Spleen (tissue), 11 donors: Measurements from ENCODE around the gene SCRN1. TPM values are rescaled to one million over a fixed set of nuclear protein-coding genes. Genes with fewer than 3 reads are reported as not detected.

Experiments used
- DNase-seq: peaks from one replicate; pipeline ENCODE4 v3.0.0-alpha.2; 2020
- H3K27ac ChIP-seq, 8 donors: fragments of 200-600 bp; sonication (generic) in 7 of 8; 1 replicate in 4 of 8; 2 replicates in 4 of 8; pipeline versions ENCODE4 v1.5.0 to v1.8.0; 2016 to 2021; ENCODE audit warnings: inconsistent platforms in 4 of 8, mild to moderate bottlenecking in 4 of 8, moderate library complexity in 1 of 8
- H3K27me3 ChIP-seq, 7 donors: fragments of 200-600 bp; sonication (generic) in 6 of 7; replicated peaks in 1 of 7; 1 replicate in 4 of 7; 2 replicates in 3 of 7; pipeline versions ENCODE4 v1.5.0 to v1.8.0; 2016 to 2021; ENCODE audit warnings: inconsistent platforms in 3 of 7, mild to moderate bottlenecking in 1 of 7
- H3K36me3 ChIP-seq, 6 donors: fragments of 200-600 bp; sonication (generic) in 5 of 6; 1 replicate in 4 of 6; 2 replicates in 2 of 6; pipeline versions ENCODE4 v1.5.0 to v1.8.0; 2016 to 2021; ENCODE audit warnings: inconsistent platforms in 2 of 6
- H3K4me1 ChIP-seq, 6 donors: fragments of 200-600 bp; sonication (generic) in 5 of 6; 1 replicate in 3 of 6; 2 replicates in 3 of 6; pipeline versions ENCODE4 v1.5.0 to v1.8.0; 2016 to 2021; ENCODE audit warnings: inconsistent platforms in 3 of 6
- H3K4me3 ChIP-seq, 8 donors: fragments of 200-600 bp; sonication (generic) in 7 of 8; 1 replicate in 4 of 8; 2 replicates in 4 of 8; pipeline versions ENCODE4 v1.5.0 to v1.8.0; 2016 to 2021; ENCODE audit warnings: inconsistent platforms in 4 of 8, mild to moderate bottlenecking in 4 of 8, moderate library complexity in 2 of 8
- H3K9me3 ChIP-seq, 8 donors: fragments of 200-600 bp; sonication (generic) in 7 of 8; 1 replicate in 4 of 8; 2 replicates in 4 of 8; pipeline versions ENCODE4 v1.5.0 to v1.8.0; 2016 to 2021; ENCODE audit warnings: inconsistent platforms in 4 of 8
- POLR2A ChIP-seq, 3 donors: fragments of 450-650 bp; IDR thresholded peaks; one replicate each; pipeline ENCODE4 v1.5.1; 2017; ENCODE audit warnings: antibody characterized with exemption in 3 of 3, mild to moderate bottlenecking in 1 of 3
- POLR2AphosphoS5 ChIP-seq, 3 donors: sonication (generic); formaldehyde crosslinking; IDR thresholded peaks; one replicate each; pipeline ENCODE4 v1.5.1; 2017; ENCODE audit warnings: antibody characterized with exemption in 3 of 3
- WGBS, 5 donors: extraction: QIAGEN DNeasy Blood & Tissue Kit in 3 of 5; methylation state at CpG; one replicate each; pipeline versions ENCODE4 v1.1.5 to v1.1.7; 2013 to 2018; 5-methylcytosine and 5-hydroxymethylcytosine counted together
- intact Hi-C: fragments of 100-400 bp; cut with DNase I; formaldehyde crosslinking; loops from one replicate; pipeline ENCODE4 v1.15.0; 2023; ENCODE audit warnings: low total_unique reads
- polyA plus RNA-seq, 3 donors: library from polyadenylated mRNA; stranded (reverse); fragments of 200-250 nt; gene quantifications; one replicate each; pipeline ENCODE4 v1.2.1, GENCODE V29; 2013
- total RNA-seq, 7 donors: library from RNA; depleted of rRNA in 3 of 7; stranded (reverse); fragments of >200 nt in 3 of 7; fragmentation: NEBNext Ultra II Directional in 4 of 7; extraction: Animal tissue kit (Norgen Biotek cat#: 25700) in 4 of 7; gene quantifications; one replicate each; pipeline versions ENCODE4 v1.1.0 to v1.2.1, GENCODE V29; 2016 to 2021
- TF ChIP-seq, protein P1 (sequence below), 11 experiments: fragments of 200-600 bp in 7 of 11; fragments of 450-650 bp in 4 of 11; sonication (generic) in 4 of 11; IDR thresholded peaks in 8 of 11; conservative IDR thresholded peaks in 3 of 11; 1 replicate in 7 of 11; 2 replicates in 4 of 11; pipeline versions ENCODE4 v1.4.0 to v1.8.0; 2016 to 2021; ENCODE audit warnings: antibody characterized with exemption in 11 of 11, inconsistent platforms in 4 of 11, mild to moderate bottlenecking in 1 of 11
- donor health status: healthy with polysubstance abuse.
- donor health status: DM: no; HTN: no; CAD: no; lungs with moderate emphysema.
- donor health status: DM: no; HTN: no; CAD: no.
- donor health status: Bipolar disorder and iron deficiency.
- donor health status: healthy.
- donor health status: DM: no; HTN: no; CAD: no.
- donor health status: DM: yes; HTN: yes; CAD: no.

SCRN1 gene
- total and polyA plus RNA-seq, 10 donors, result 5.4 to 27.8 (median 16.4) TPM

GRCh38 chr7:30034501-30034900, 44.9 kb upstream of the SCRN1 start:
- TF ChIP-seq POLR2A (IDR thresholded peaks at IDR 0.05) (no peak), POLR2AphosphoS5 (IDR thresholded peaks at IDR 0.05) (no peak)
- TF ChIP-seq, protein P1, sequence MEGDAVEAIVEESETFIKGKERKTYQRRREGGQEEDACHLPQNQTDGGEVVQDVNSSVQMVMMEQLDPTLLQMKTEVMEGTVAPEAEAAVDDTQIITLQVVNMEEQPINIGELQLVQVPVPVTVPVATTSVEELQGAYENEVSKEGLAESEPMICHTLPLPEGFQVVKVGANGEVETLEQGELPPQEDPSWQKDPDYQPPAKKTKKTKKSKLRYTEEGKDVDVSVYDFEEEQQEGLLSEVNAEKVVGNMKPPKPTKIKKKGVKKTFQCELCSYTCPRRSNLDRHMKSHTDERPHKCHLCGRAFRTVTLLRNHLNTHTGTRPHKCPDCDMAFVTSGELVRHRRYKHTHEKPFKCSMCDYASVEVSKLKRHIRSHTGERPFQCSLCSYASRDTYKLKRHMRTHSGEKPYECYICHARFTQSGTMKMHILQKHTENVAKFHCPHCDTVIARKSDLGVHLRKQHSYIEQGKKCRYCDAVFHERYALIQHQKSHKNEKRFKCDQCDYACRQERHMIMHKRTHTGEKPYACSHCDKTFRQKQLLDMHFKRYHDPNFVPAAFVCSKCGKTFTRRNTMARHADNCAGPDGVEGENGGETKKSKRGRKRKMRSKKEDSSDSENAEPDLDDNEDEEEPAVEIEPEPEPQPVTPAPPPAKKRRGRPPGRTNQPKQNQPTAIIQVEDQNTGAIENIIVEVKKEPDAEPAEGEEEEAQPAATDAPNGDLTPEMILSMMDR (IDR thresholded peaks at IDR 0.05 in 8 of 11, conservative IDR thresholded peaks at IDR 0.05 in 3 of 11), result no peak

GRCh38 chr7:30032310-30033125, 42.9 kb upstream of the SCRN1 start:
- 56 to 64% (median 59%) methylated on average over 4 of the region's 4 CpGs for WGBS, 5 donors
- Histone ChIP-seq H3K4me3 (no peak overlapping the region), H3K36me3 (no peaks in the 10 kb centered on the region), H3K9me3 (no peaks in the 10 kb centered on the region), H3K27me3 (no peaks in the 10 kb centered on the region), H3K4me1 (peaks cover 11 to 27% (median 16%) of the 10 kb centered on the region in 6 donors), H3K27ac (no peak overlapping the region)
- TF ChIP-seq POLR2A (IDR thresholded peaks at IDR 0.05) (no peak), POLR2AphosphoS5 (IDR thresholded peaks at IDR 0.05) (no peak)
- TF ChIP-seq, protein P1 (IDR thresholded peaks at IDR 0.05 in 8 of 11, conservative IDR thresholded peaks at IDR 0.05 in 3 of 11), result no peak
- intact Hi-C loops, result no loop called here
- no peak for DNase-seq

More at GRCh38 chr7:30034501-30034900, 44.9 kb upstream of the SCRN1 start:
- Histone ChIP-seq H3K9me3 (no peaks in the 10 kb centered on the region), H3K36me3 (no peaks in the 10 kb centered on the region), H3K27me3 (no peaks in the 10 kb centered on the region), H3K4me3 (no peak overlapping the region), H3K4me1 (peaks cover 1 to 13% (median 7%) of the 10 kb centered on the region in 6 donors), H3K27ac (no peak overlapping the region)
- 74 to 83% (median 77%) methylated on average over 3 of the region's 3 CpGs for WGBS, 5 donors
- no peak for DNase-seq
- intact Hi-C loops, result no loop called here

GRCh38 chr7:30029696-30030095, 40.1 kb upstream of the SCRN1 start:
- no peaks in the 10 kb centered on the region for H3K27me3 ChIP-seq
- WGBS, 5 donors, result 37 to 52% (median 48%) methylated on average over 6 of the region's 6 CpGs
- H3K27ac ChIP-seq, result peak overlapping the region in 1 of 8 donors; percentile 83
- DNase-seq, result no peak
- TF ChIP-seq POLR2AphosphoS5 (IDR thresholded peaks at IDR 0.05) (no peak), POLR2A (IDR thresholded peaks at IDR 0.05) (no peak)
- TF ChIP-seq, protein P1 (IDR thresholded peaks at IDR 0.05 in 8 of 11, conservative IDR thresholded peaks at IDR 0.05 in 3 of 11), result no peak
- no peaks in the 10 kb centered on the region for H3K9me3 ChIP-seq
- intact Hi-C loops, result no loop called here
- peaks cover 25 to 48% (median 33%) of the 10 kb centered on the region in 6 donors for H3K4me1 ChIP-seq
- peak overlapping the region in 5 of 8 donors; percentile 86 to 99 (median 95) for H3K4me3 ChIP-seq
- H3K36me3 ChIP-seq, result no peaks in the 10 kb centered on the region
